GM12891 (cell line): ENCODE results near the gene TENM4.

ENCODE experiments used
- DNase-seq: peaks from one replicate; pipeline ENCODE4 v3.0.0; 2011; ENCODE audit warnings: low spot score; ENCODE audit not compliant: insufficient read length
- FAIRE-seq: peaks from 2 replicates; lab custom pipeline; 2011; peaks lifted over from hg19 to GRCh38; lab: Jason Lieb, UNC
- PAX5 ChIP-seq: IDR thresholded peaks from 2 replicates; pipeline ENCODE4 v1.6.1; 2011; ENCODE audit warnings: low read length, moderate library complexity, mild to moderate bottlenecking; ENCODE audit not compliant: insufficient read depth, severe bottlenecking
- POLR2A ChIP-seq: IDR thresholded peaks from 2 replicates; pipeline ENCODE4 v1.6.1; 2011; ENCODE audit warnings: low read depth, low read length, control low read depth
- POLR2AphosphoS5 ChIP-seq: IDR thresholded peaks from 2 replicates; pipeline ENCODE4 v1.6.1; 2011; ENCODE audit warnings: low read depth, low read length, control low read depth
- POU2F2 ChIP-seq: IDR thresholded peaks from 2 replicates; pipeline ENCODE4 v1.6.1; 2011; ENCODE audit warnings: low read depth, mild to moderate bottlenecking, control low read depth, low read length, moderate library complexity
- SPI1 ChIP-seq: IDR thresholded peaks from 2 replicates; pipeline ENCODE4 v1.6.1; 2011; ENCODE audit warnings: low read depth, low read length, control low read depth
- TAF1 ChIP-seq: IDR thresholded peaks from 2 replicates; pipeline ENCODE4 v1.6.1; 2011; ENCODE audit warnings: low read depth, low read length, control low read depth

Gene TENM4

GRCh38 chr11:79325851-79326250 is 115.0 kb downstream of the TENM4 start:
- TF ChIP-seq POLR2AphosphoS5 (no peak), TAF1 (no peak), POLR2A (no peak), SPI1 (no peak), POU2F2 (no peak), PAX5 (no peak)
- DNase-seq = no peak
- FAIRE-seq = no peak

- DNase-seq (no peak), FAIRE-seq (no peak)
- no peak for TF ChIP-seq POLR2A
- TF ChIP-seq TAF1 = no peak
- no peak for TF ChIP-seq POLR2AphosphoS5
- no peak for TF ChIP-seq PAX5
- TF ChIP-seq SPI1 = no peak
These were observed 119.6 kb downstream of the TENM4 start for GRCh38 chr11:79321263-79321662.

- FAIRE-seq = no peak
These were observed 125.7 kb downstream of the TENM4 start for GRCh38 chr11:79314906-79315689.

GRCh38 chr11:79313530-79313913 is 127.3 kb downstream of the TENM4 start:
- TF ChIP-seq SPI1 (no peak), PAX5 (no peak), POU2F2 (no peak), POLR2A (no peak), TAF1 (no peak), POLR2AphosphoS5 (no peak)
- no peak for FAIRE-seq
- DNase-seq = no peak

More at GRCh38 chr11:79314906-79315689, 125.7 kb downstream of the TENM4 start:
- TF ChIP-seq SPI1 (no peak), TAF1 (no peak), PAX5 (no peak), POLR2A (no peak), POLR2AphosphoS5 (no peak)
- DNase-seq = no peak

- FAIRE-seq (no peak), DNase-seq (no peak)
- TF ChIP-seq PAX5 = no peak
These were observed 128.0 kb downstream of the TENM4 start for GRCh38 chr11:79312617-79313529.

GRCh38 chr11:79311461-79311860 is 129.4 kb downstream of the TENM4 start:
- FAIRE-seq = no peak
- no peak for DNase-seq
- TF ChIP-seq TAF1 (no peak), POLR2A (no peak), SPI1 (no peak), POU2F2 (no peak), POLR2AphosphoS5 (no peak), PAX5 (no peak)

- TF ChIP-seq TAF1 = no peak
- no peak for TF ChIP-seq SPI1
- TF ChIP-seq POLR2AphosphoS5 = no peak
- TF ChIP-seq POU2F2 = no peak
- TF ChIP-seq PAX5 = no peak
- no peak for TF ChIP-seq POLR2A
- DNase-seq (no peak), FAIRE-seq (no peak)
These were observed 131.4 kb downstream of the TENM4 start for GRCh38 chr11:79309407-79309806.

GRCh38 chr11:79308429-79308828 is 132.4 kb downstream of the TENM4 start:
- DNase-seq (no peak), FAIRE-seq (no peak)
- TF ChIP-seq POLR2AphosphoS5 (no peak), POU2F2 (no peak), POLR2A (no peak), PAX5 (no peak), SPI1 (no peak), TAF1 (no peak)

- no peak for DNase-seq
- FAIRE-seq = no peak
- TF ChIP-seq PAX5 (no peak), POLR2A (no peak), SPI1 (peak; percentile 30; the same call in 1 of the 2 replicates)
These were observed 136.1 kb downstream of the TENM4 start for GRCh38 chr11:79304599-79305212.

- no peak for DNase-seq
- no peak for FAIRE-seq
- no peak for TF ChIP-seq POLR2AphosphoS5
- no peak for TF ChIP-seq SPI1
- TF ChIP-seq POU2F2 = no peak
- no peak for TF ChIP-seq PAX5
- no peak for TF ChIP-seq TAF1
- TF ChIP-seq POLR2A = no peak
These were observed 144.7 kb downstream of the TENM4 start for GRCh38 chr11:79296141-79296540.
